ENCODE measurements around the gene MRPL50. TPM values are rescaled to one million over a fixed set of nuclear protein-coding genes. Genes with fewer than 3 reads are reported as not detected.

Gene MRPL50
- total RNA-seq, 1 donor from 2014 or later: 11.9 TPM

DNA sequence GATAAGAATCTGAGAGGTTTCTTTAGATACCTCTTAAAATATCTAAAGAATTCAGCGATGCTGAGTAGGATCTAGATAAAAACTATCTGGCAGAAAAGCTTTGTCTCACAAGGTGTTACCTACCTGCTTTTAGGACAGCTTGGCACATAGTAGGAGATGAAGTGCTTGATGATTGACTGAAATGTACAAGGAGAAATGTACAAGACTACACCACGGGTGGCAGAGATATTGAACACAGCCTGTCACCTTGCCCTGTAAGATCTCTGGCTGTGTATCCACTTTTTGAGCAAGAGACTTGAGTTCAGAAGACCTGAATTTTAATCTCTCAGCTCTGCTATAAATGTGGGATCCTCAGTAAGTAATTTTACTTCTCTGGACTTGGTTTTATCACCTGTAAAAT is 21.4 kb upstream of the MRPL50 start:
- Histone ChIP-seq H3K4me3 (ENCODE audit: insufficient read depth, low read depth, low read length) (no peak overlapping the region), H3K4me1 (ENCODE audit: insufficient read depth, low read length) (no peaks in the 10 kb centered on the region), H3K9me3 (ENCODE audit: insufficient read depth, low read depth, low read length) (no peaks in the 10 kb centered on the region), H2AFZ (ENCODE audit: low read depth, low read length) (no peak overlapping the region), H4K20me1 (ENCODE audit: insufficient read depth, low read length) (no peaks in the 10 kb centered on the region), H3K36me3 (ENCODE audit: insufficient read depth, low read length) (no peaks in the 10 kb centered on the region), H3K4me2 (ENCODE audit: low read length) (no peak overlapping the region), H3K79me2 (ENCODE audit: insufficient read depth, low read length) (no peaks in the 10 kb centered on the region), H3K9ac (ENCODE audit: low read length) (no peak overlapping the region), H3K27me3 (ENCODE audit: insufficient read depth, low read length) (no peaks in the 10 kb centered on the region), H3K27ac (ENCODE audit: low read depth, low read length) (no peak overlapping the region)
- Mint-ChIP-seq H3K4me1 (ENCODE audit: low read depth, unreplicated experiment) (peaks cover 4% of the 10 kb centered on the region), H3K9me3 (ENCODE audit: unreplicated experiment) (no peaks in the 10 kb centered on the region), H3K4me3 (ENCODE audit: unreplicated experiment) (no peak overlapping the region), H3K36me3 (ENCODE audit: low read depth, unreplicated experiment) (peaks cover 2% of the 10 kb centered on the region), H3K27ac (ENCODE audit: unreplicated experiment) (no peak overlapping the region), H3K27me3 (ENCODE audit: low read depth, unreplicated experiment) (no peaks in the 10 kb centered on the region)
- no peak for DNase-seq (ENCODE audit: low read depth)
- TF ChIP-seq, protein P1, sequence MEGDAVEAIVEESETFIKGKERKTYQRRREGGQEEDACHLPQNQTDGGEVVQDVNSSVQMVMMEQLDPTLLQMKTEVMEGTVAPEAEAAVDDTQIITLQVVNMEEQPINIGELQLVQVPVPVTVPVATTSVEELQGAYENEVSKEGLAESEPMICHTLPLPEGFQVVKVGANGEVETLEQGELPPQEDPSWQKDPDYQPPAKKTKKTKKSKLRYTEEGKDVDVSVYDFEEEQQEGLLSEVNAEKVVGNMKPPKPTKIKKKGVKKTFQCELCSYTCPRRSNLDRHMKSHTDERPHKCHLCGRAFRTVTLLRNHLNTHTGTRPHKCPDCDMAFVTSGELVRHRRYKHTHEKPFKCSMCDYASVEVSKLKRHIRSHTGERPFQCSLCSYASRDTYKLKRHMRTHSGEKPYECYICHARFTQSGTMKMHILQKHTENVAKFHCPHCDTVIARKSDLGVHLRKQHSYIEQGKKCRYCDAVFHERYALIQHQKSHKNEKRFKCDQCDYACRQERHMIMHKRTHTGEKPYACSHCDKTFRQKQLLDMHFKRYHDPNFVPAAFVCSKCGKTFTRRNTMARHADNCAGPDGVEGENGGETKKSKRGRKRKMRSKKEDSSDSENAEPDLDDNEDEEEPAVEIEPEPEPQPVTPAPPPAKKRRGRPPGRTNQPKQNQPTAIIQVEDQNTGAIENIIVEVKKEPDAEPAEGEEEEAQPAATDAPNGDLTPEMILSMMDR (IDR thresholded peaks at IDR 0.05; ENCODE audit: insufficient read depth, low read depth, low read length): no peak
- no peak for TF ChIP-seq EZH2 (IDR thresholded peaks at IDR 0.05; ENCODE audit: insufficient read depth, low read length)
- FAIRE-seq: no peak

DNA sequence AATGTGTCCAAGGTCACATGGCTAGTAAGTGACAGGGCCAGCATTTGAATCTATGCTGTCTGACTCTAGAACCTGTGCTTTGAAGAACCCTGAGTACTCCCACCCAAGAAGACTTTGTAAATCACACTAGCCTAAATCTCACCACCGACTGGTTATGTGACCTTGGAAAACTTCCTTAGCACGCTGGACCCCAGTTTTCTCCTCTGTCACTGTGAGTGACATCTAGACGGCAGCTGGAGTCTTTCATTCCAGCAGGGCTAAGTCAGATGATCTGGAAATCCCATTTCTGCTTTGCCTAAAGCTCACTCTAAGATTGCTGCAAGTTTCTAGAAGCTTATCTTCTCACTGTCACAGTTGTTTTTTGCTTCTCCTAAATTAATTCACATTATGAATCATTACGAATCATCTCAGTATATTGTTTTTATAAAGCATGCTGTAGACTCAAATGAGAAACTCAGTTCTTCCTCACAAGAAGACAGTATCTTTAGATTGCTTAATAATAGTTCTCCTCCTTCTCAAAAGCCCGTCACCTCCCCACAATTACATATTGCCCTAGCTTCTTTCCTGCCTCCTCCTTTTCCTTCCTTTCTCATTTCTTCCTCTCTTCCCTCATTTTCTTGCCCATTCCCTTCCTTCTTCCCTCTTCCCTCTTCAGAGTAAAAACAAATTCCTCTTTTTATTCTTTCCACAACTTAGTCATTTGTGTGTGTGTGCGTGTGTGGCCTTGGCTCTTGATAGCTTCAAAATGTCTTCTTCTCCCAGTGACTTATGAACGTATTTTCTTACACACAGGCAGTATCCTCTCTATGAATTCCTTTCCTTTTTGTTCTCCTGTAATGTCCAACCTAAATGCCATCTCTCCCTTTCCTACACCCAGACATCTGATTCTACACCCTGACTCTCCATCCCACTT is 20.4 kb upstream of the MRPL50 start:
- H3K9me3 Mint-ChIP-seq (ENCODE audit: unreplicated experiment): no peaks in the 10 kb centered on the region
- no peaks in the 10 kb centered on the region for H4K20me1 ChIP-seq (ENCODE audit: insufficient read depth, low read length)
- no peak overlapping the region for H3K4me3 Mint-ChIP-seq (ENCODE audit: unreplicated experiment)
- H3K27ac Mint-ChIP-seq (ENCODE audit: unreplicated experiment): no peak overlapping the region
- no peaks in the 10 kb centered on the region for H3K27me3 Mint-ChIP-seq (ENCODE audit: low read depth, unreplicated experiment)
- H2AFZ ChIP-seq (ENCODE audit: low read depth, low read length): no peak overlapping the region
- no peaks in the 10 kb centered on the region for H3K27me3 ChIP-seq (ENCODE audit: insufficient read depth, low read length)
- peaks cover 2% of the 10 kb centered on the region for H3K36me3 Mint-ChIP-seq (ENCODE audit: low read depth, unreplicated experiment)
- no peak for TF ChIP-seq EZH2 (IDR thresholded peaks at IDR 0.05; ENCODE audit: insufficient read depth, low read length)
- peak; percentile 33 for DNase-seq (ENCODE audit: low read depth)
- no peaks in the 10 kb centered on the region for H3K4me1 ChIP-seq (ENCODE audit: insufficient read depth, low read length)
- H3K36me3 ChIP-seq (ENCODE audit: insufficient read depth, low read length): no peaks in the 10 kb centered on the region
- H3K79me2 ChIP-seq (ENCODE audit: insufficient read depth, low read length): no peaks in the 10 kb centered on the region
- no peaks in the 10 kb centered on the region for H3K9me3 ChIP-seq (ENCODE audit: insufficient read depth, low read depth, low read length)
- H3K4me2 ChIP-seq (ENCODE audit: low read length): peak overlapping the region; percentile 58
- peaks cover 4% of the 10 kb centered on the region for H3K4me1 Mint-ChIP-seq (ENCODE audit: low read depth, unreplicated experiment)
- no peak overlapping the region for H3K9ac ChIP-seq (ENCODE audit: low read length)
- H3K27ac ChIP-seq (ENCODE audit: low read depth, low read length): no peak overlapping the region
- H3K4me3 ChIP-seq (ENCODE audit: insufficient read depth, low read depth, low read length): no peak overlapping the region
- FAIRE-seq: no peak

GRCh38 chr9:101417977-101418376 is 19.6 kb upstream of the MRPL50 start:
- FAIRE-seq: no peak
- no peaks in the 10 kb centered on the region for H3K79me2 ChIP-seq (ENCODE audit: insufficient read depth, low read length)

More at GRCh38 chr9:101417977-101418376, 19.6 kb upstream of the MRPL50 start:
- Histone ChIP-seq H3K9ac (ENCODE audit: low read length) (no peak overlapping the region), H3K4me3 (ENCODE audit: insufficient read depth, low read depth, low read length) (no peak overlapping the region), H4K20me1 (ENCODE audit: insufficient read depth, low read length) (no peaks in the 10 kb centered on the region), H3K9me3 (ENCODE audit: insufficient read depth, low read depth, low read length) (no peaks in the 10 kb centered on the region), H3K4me1 (ENCODE audit: insufficient read depth, low read length) (no peaks in the 10 kb centered on the region), H3K27ac (ENCODE audit: low read depth, low read length) (no peak overlapping the region), H3K4me2 (ENCODE audit: low read length) (no peak overlapping the region), H2AFZ (ENCODE audit: low read depth, low read length) (no peak overlapping the region), H3K27me3 (ENCODE audit: insufficient read depth, low read length) (no peaks in the 10 kb centered on the region), H3K36me3 (ENCODE audit: insufficient read depth, low read length) (no peaks in the 10 kb centered on the region)
- H3K9me3 Mint-ChIP-seq (ENCODE audit: unreplicated experiment): no peaks in the 10 kb centered on the region
- H3K4me1 Mint-ChIP-seq (ENCODE audit: low read depth, unreplicated experiment): peaks cover 4% of the 10 kb centered on the region
- no peak for DNase-seq (ENCODE audit: low read depth)
- H3K27ac Mint-ChIP-seq (ENCODE audit: unreplicated experiment): no peak overlapping the region
- no peak for TF ChIP-seq EZH2 (IDR thresholded peaks at IDR 0.05; ENCODE audit: insufficient read depth, low read length)
- TF ChIP-seq, protein P1 (IDR thresholded peaks at IDR 0.05; ENCODE audit: insufficient read depth, low read depth, low read length): no peak
- peaks cover 2% of the 10 kb centered on the region for H3K36me3 Mint-ChIP-seq (ENCODE audit: low read depth, unreplicated experiment)
- no peak overlapping the region for H3K4me3 Mint-ChIP-seq (ENCODE audit: unreplicated experiment)
- no peaks in the 10 kb centered on the region for H3K27me3 Mint-ChIP-seq (ENCODE audit: low read depth, unreplicated experiment)

Data from astrocyte (in vitro differentiated cells and primary cell).